Right forelimb (tissue), 1 donor: ENCODE data around the gene GRM3.
A peak's percentile ranks its signal among the peaks of the same experiment; 100 is the strongest.

Experiments
- DNase-seq: peaks from one replicate; pipeline ENCODE4 v3.0.0-alpha.2; 2018

Gene GRM3

GRCh38 chr7:86706406-86706805 lies 62.7 kb downstream of the GRM3 start:
- DNase-seq, result no peak

- peak; percentile 41 for DNase-seq
Measured at GRCh38 chr7:86708031-86708680, 64.4 kb downstream of the GRM3 start.

- no peak for DNase-seq
Measured at GRCh38 chr7:86720306-86720705, 76.6 kb downstream of the GRM3 start.

GRCh38 chr7:86733783-86734182 lies 90.1 kb downstream of the GRM3 start:
- no peak for DNase-seq

GRCh38 chr7:86745013-86745745 lies 101.5 kb downstream of the GRM3 start:
- DNase-seq, result no peak

GRCh38 chr7:86747698-86748097 lies 104.0 kb downstream of the GRM3 start:
- no peak for DNase-seq

GRCh38 chr7:86748201-86748600 lies 104.5 kb downstream of the GRM3 start:
- DNase-seq, result no peak

GRCh38 chr7:86748843-86749719 lies 105.4 kb downstream of the GRM3 start:
- DNase-seq, result no peak

GRCh38 chr7:86749741-86750665 lies 106.3 kb downstream of the GRM3 start:
- DNase-seq, result no peak

GRCh38 chr7:86760236-86760635 lies 116.5 kb downstream of the GRM3 start:
- DNase-seq, result no peak

- DNase-seq, result no peak
Measured at GRCh38 chr7:86762129-86762528, 118.4 kb downstream of the GRM3 start.

- DNase-seq, result no peak
Measured at GRCh38 chr7:86765931-86766330, 122.2 kb downstream of the GRM3 start.

GRCh38 chr7:86768394-86768793 lies 124.7 kb downstream of the GRM3 start:
- DNase-seq, result no peak

GRCh38 chr7:86768967-86769760 lies 125.5 kb downstream of the GRM3 start:
- DNase-seq, result no peak

GRCh38 chr7:86773309-86773708 lies 129.6 kb downstream of the GRM3 start:
- DNase-seq, result no peak

- no peak for DNase-seq
Measured at GRCh38 chr7:86775203-86775602, 131.5 kb downstream of the GRM3 start.

GRCh38 chr7:86776136-86776535 lies 132.4 kb downstream of the GRM3 start:
- DNase-seq, result no peak

GRCh38 chr7:86778271-86778670 lies 134.6 kb downstream of the GRM3 start:
- no peak for DNase-seq

GRCh38 chr7:86784765-86785164 lies 141.1 kb downstream of the GRM3 start:
- no peak for DNase-seq

GRCh38 chr7:86785641-86786040 lies 141.9 kb downstream of the GRM3 start:
- no peak for DNase-seq

- no peak for DNase-seq
Measured at GRCh38 chr7:86786376-86786775, 142.7 kb downstream of the GRM3 start.

GRCh38 chr7:86788948-86789347 lies 145.2 kb downstream of the GRM3 start:
- no peak for DNase-seq
